ENCODE results near the gene DNMBP. TPM values are rescaled to one million over a fixed set of nuclear protein-coding genes. Genes with fewer than 3 reads are reported as not detected.
"Not testable (repeated sequence)": the region's sequence is repeated elsewhere in the genome, so short reads cannot be mapped to it uniquely, and the experiment has no call there.

The DNMBP gene
- total RNA-seq, 1 donor from 2014 or later: 7.7 TPM

DNA sequence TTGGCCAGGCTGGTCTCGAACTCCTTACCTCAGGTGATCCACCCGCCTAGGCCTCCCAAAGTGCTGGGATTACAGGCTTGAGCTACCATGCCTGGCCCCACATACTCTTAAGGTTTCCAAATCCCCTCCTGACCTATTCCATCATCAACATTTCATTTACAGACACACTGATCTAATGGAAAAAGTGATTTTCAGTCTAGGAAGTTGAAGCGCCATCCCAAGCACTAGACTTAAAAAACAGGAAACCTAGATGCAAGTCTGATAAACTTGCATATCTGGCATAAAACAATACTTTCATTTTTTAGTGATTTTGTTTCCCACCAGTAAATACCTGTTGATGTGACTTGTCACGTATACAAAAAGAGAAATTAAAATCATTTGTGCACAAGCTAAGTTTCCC lies 44.0 kb downstream of the DNMBP start:
- Histone ChIP-seq H3K27me3 (ENCODE audit: low read depth) (no peaks in the 10 kb centered on the region), H3K36me3 (peaks cover 40% of the 10 kb centered on the region), H3K4me1 (peaks cover 34% of the 10 kb centered on the region), H3K27ac (replicated peaks) (peak overlapping the region; percentile 46), H3K9me3 (replicated peaks) (no peaks in the 10 kb centered on the region), H3K4me3 (no peak overlapping the region)
- no peak for TF ChIP-seq CTCF (IDR thresholded peaks at IDR 0.05; ENCODE audit: borderline replicate concordance)
- intact Hi-C loops (cut with micrococcal nuclease): no loop called here
- DNase-seq: no peak

- peak overlapping the region; percentile 18 for H3K27ac ChIP-seq (replicated peaks)
- no peaks in the 10 kb centered on the region for H3K9me3 ChIP-seq (replicated peaks)
- no peak for DNase-seq
These were observed 45.0 kb downstream of the DNMBP start for GRCh38 chr10:99964791-99965190.

GRCh38 chr10:99963467-99964165 lies 46.1 kb downstream of the DNMBP start:
- H3K9me3 ChIP-seq (replicated peaks); H3K27me3 ChIP-seq (ENCODE audit: low read depth); DNase-seq; H3K4me3 ChIP-seq; intact Hi-C loops (cut with micrococcal nuclease): not testable (repeated sequence)
- Histone ChIP-seq H3K4me1 (peaks cover 34% of the 10 kb centered on the region), H3K36me3 (peaks cover 20% of the 10 kb centered on the region), H3K27ac (replicated peaks) (peak overlapping the region; percentile 19)

More at GRCh38 chr10:99964791-99965190, 45.0 kb downstream of the DNMBP start:
- intact Hi-C loops (cut with micrococcal nuclease): no loop called here
- TF ChIP-seq CTCF (IDR thresholded peaks at IDR 0.05; ENCODE audit: borderline replicate concordance): peak; percentile 11
- Histone ChIP-seq H3K4me1 (peaks cover 34% of the 10 kb centered on the region), H3K36me3 (peaks cover 32% of the 10 kb centered on the region), H3K4me3 (no peak overlapping the region), H3K27me3 (ENCODE audit: low read depth) (no peaks in the 10 kb centered on the region)

DNA sequence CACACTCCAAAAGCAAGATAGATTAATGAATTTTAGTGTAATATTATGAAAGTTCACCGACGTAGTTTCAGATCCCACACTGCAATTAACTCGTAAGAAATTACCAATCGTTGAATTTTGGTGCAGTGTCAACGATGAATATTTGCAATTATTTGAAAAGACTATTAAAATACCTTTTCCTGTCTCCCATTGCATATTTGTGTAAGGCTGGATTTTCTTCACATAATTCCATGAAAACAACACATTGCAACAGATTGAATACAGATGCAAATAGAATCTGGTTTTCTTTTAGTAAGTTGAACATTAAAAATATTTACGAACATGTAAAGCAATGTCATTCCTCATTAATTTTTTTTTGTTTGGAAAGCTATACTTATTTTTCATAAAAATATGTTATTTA lies 50.9 kb downstream of the DNMBP start:
- H3K4me1 ChIP-seq: peaks cover 15% of the 10 kb centered on the region
- H3K27me3 ChIP-seq (ENCODE audit: low read depth): no peaks in the 10 kb centered on the region
- no peak overlapping the region for H3K4me3 ChIP-seq
- TF ChIP-seq CTCF (IDR thresholded peaks at IDR 0.05; ENCODE audit: borderline replicate concordance): no peak
- no peak for DNase-seq
- H3K27ac ChIP-seq (replicated peaks): peak overlapping the region; percentile 17
- H3K9me3 ChIP-seq (replicated peaks): no peaks in the 10 kb centered on the region
- intact Hi-C loops (cut with micrococcal nuclease): no loop called here
- H3K36me3 ChIP-seq: peaks cover 32% of the 10 kb centered on the region

GRCh38 chr10:99958302-99958701 lies 51.4 kb downstream of the DNMBP start:
- no peak overlapping the region for H3K4me3 ChIP-seq
- peak overlapping the region; percentile 17 for H3K27ac ChIP-seq (replicated peaks)
- no peaks in the 10 kb centered on the region for H3K27me3 ChIP-seq (ENCODE audit: low read depth)
- H3K36me3 ChIP-seq: peaks cover 36% of the 10 kb centered on the region
- no peaks in the 10 kb centered on the region for H3K9me3 ChIP-seq (replicated peaks)
- no peak for TF ChIP-seq CTCF (IDR thresholded peaks at IDR 0.05; ENCODE audit: borderline replicate concordance)
- intact Hi-C loops (cut with micrococcal nuclease): no loop called here
- peaks cover 18% of the 10 kb centered on the region for H3K4me1 ChIP-seq
- DNase-seq: no peak

- H3K4me3 ChIP-seq; intact Hi-C loops (cut with micrococcal nuclease); DNase-seq; H3K27me3 ChIP-seq (ENCODE audit: low read depth); H3K27ac ChIP-seq (replicated peaks): not testable (repeated sequence)
- peaks cover 23% of the 10 kb centered on the region for H3K4me1 ChIP-seq
- H3K9me3 ChIP-seq (replicated peaks): peaks cover 16% of the 10 kb centered on the region
- peaks cover 61% of the 10 kb centered on the region for H3K36me3 ChIP-seq
These were observed 56.2 kb downstream of the DNMBP start for GRCh38 chr10:99953510-99953909.
